HG03060 (cell line): Measurements from ENCODE around the gene OR56A1.
"Not testable (repeated sequence)": the region's sequence is repeated elsewhere in the genome, so short reads cannot be mapped to it uniquely, and the experiment has no call there.

Source experiments
- ATAC-seq: cut with Tn5 transposase; IDR thresholded peaks from one replicate; pipeline ENCODE4 v1.9.1; 2021; ENCODE audit warnings: low read depth, moderate number of reproducible peaks; ENCODE audit not compliant: unreplicated experiment

The OR56A1 gene, protein sequence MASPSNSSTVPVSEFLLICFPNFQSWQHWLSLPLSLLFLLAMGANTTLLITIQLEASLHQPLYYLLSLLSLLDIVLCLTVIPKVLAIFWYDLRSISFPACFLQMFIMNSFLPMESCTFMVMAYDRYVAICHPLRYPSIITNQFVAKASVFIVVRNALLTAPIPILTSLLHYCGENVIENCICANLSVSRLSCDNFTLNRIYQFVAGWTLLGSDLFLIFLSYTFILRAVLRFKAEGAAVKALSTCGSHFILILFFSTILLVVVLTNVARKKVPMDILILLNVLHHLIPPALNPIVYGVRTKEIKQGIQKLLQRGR

DNA sequence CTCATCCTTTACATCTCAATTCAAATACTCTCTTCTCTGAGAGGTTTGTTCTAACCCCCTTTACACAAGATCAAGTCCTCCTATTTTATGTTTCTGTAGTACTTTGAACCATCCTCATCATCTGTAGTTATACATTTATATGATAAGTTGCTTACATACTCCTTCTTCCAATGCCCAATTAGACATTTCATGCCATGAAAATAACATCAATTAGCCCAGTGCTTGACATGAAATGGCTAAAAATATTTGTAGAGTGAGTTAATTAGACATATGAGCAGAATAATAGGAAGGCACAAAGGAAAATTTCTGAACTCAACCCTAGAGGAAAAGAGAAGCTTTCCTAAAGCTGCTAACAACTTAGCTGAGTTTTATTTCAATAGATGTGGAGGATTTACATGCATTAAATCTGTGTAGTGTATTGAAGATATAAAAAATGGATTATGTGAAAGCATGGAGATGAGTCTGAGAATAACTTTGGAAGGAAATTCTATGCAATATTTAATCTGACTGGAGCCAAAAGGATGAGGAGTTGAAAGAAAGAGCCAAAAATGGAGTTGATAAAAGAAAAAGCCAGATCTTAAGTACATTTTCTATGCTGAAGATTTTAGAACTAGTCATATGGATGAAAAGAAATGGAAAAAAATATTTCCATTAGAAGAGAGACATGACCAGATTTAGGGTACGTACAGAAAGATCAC, at the start of gene OR56A1:
Gene OR56A1, minus strand, starts transcription at position 51 of the 698 bp plus-strand sequence. CDS start 3,066 bp downstream, outside the sequence.
- ATAC-seq, result no peak

- no peak for ATAC-seq
Measured at GRCh38 chr11:6079463-6079862, 48.9 kb upstream of the OR56A1 start.

DNA sequence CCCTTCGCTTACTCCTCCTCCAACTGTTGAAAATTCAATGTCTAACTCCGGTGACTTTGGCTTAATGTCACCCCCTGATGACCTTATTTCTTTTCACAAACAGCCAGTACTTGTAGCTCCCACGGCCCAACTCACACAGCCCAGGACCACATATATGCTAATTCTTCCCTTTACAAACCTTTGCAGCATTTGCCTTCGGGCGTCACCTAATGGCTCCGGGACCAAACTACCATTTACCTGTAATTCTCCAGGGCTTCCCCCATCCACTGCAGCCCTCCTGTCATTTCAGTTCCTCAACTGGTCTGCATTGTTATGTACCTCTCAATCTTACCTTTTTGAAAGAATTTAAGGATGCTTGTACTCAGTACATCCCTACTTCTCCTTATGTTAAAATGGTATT, 47.2 kb upstream of the OR56A1 start:
- no peak for ATAC-seq

DNA sequence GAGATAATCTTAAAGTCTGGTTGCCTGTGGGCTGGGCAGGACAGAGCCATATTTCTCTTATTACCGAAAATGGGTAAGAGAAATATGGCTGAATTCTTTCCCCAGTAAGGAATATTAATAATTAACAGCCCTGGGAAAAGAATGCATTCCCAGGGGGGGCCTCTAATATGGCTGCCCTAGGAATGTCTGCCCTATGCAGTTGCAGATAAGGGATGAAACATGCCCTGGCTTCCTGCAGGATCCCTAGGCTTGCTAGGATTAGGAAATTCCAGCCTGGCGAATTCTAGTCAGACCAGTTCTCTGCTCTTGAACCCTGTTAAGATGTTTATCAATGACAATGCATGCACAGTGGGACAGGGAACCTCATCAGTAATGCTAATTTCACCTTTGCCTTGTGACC, 45.9 kb upstream of the OR56A1 start:
- ATAC-seq, result not testable (repeated sequence)

- no peak for ATAC-seq
Measured at GRCh38 chr11:6067502-6067901, 36.9 kb upstream of the OR56A1 start.

DNA sequence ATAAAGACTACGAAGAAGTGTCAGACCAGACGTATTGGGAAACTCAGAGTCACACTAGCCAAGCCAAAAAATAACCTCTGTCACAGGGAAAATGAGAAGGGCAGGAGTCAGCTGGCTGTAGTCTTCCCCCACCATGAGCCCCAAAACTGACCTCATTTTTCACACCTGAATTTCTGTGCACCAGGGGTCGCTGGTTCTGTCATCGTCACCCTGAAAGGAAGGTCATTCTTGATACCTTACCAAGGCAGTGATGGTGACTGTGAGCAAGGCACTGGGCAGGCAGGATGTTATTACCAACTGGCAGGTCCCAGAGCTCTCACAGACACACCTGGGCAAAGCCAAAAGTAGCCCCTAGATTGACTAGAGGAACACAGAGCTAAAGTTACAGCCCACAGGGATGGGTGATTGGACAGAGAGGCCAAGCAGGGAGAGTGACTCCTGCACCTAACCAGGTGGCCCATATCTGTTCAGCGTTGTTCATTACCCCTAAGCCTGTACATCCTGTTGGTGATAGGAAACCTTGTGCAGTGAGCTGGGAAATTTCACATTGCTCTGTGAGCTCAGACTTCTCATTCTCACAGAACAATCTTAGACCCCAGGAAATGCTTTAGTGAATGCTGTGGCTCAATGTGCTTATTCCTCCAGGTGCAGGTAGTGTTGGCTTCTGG, 32.3 kb upstream of the OR56A1 start:
- no peak for ATAC-seq

DNA sequence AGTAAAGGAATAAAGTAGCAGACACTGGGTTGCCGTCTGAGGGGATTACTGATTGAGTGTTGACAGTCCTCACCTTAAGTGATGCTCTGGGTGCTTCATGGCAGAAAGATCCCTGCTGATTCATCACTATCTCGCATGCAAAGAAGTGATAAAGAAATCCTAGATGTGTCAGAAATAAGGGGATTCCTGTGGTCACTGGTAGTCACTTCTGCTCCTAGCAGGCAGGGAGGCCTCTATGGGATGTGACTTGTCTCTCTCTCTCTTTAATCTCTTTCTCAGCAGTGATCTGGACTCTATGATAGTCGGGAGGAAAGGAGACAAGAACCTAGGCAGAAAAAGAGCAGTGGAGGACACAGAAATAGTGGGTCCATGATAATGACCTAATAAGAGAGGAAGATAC, 30.9 kb upstream of the OR56A1 start:
- ATAC-seq, result no peak

- no peak for ATAC-seq
Measured at GRCh38 chr11:6057452-6057851, 26.9 kb upstream of the OR56A1 start.

DNA sequence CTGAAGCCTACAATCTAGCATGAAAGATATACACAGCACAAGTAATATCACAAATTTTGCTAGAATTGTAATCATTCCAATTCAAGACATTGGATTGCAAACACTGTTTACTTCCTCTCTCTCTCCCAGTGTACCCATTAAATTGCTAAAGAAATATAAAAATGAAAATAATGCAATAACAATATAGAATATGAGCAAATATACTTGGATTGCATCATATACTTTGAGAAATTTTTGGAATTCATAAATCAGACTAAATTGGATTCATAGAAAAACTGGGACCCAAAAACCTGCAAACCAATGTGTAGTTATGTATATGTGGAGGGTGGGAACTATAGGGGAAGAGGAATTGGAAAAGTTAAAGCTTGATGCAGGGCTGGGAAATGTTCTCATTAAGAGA, 25.0 kb upstream of the OR56A1 start:
- ATAC-seq, result no peak

DNA sequence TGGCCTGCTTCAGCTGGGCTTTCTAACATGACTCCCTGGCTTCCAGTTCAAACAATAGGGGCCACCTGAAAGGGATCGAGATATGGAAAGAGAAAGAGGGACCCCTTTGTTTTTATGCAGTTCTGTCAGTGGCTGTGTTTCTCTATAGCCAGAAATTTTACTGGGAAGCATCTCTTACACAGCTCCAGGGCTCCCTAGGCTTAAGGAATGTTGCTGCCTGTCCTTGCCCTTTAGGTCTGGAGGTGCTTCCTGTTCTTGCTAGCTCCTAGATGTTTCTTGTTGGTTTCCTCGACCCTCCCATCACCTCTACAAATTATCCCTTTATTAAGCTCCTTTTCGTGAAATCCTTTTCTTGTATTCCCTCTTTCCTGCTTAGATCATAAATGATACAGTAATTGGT, 21.8 kb upstream of the OR56A1 start:
- ATAC-seq, result no peak

DNA sequence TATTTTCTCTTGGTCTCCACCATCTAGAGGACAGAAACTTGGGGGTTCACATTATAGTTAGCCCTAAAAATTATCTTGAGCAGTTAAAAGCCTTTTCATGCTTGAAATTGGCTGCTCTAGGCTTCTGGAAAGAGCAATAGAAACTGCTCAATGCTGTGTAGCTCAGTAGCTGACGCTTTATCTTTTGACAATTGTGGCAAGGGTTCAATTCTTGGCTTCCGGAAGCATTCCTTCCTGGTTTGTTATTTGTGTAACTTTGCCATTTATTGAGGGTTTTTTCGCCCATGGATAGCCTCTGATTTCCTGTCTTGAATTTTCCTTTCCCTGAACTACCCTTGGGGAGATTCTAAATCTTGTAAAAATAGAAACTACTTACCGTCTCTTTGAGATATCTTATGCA, 10.3 kb upstream of the OR56A1 start:
- ATAC-seq, result no peak

DNA sequence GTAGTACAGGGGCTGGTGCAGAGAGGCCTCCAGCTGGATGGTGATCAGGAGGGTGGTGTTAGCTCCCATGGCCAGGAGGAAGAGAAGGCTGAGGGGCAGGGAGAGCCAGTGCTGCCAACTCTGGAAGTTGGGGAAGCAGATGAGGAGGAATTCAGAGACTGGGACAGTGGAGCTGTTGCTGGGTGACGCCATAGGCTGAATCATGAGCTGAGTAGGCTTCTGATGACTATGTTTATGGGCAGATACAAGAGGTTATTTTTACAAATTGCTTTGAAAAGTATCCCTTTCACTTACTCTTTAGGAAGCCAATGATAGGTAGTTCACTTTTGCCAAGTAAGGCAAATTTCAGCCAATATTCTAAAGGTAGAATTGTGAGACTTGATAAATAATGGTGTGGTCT, 3.1 kb downstream of the OR56A1 start:
- ATAC-seq, result no peak

- ATAC-seq, result no peak
Measured at GRCh38 chr11:6025056-6025455, 5.5 kb downstream of the OR56A1 start.

DNA sequence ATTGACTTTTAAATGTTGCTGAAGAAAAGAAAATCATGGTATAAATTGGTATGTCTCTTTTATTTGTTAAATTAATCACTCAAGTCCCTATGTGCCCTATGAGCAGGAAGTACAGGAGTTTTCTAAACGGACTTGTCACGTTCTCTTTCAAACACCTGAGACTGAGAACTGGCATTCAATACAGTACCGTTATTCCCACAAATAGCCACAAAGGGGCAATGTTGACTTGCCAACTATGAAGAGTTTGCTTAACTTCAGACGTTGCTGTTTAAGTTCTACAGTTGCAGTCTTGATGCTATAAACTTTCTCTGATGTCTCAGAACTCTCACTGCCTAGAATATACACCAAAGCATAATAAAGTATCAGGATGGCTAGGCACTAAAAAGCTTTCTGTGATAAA, 7.6 kb downstream of the OR56A1 start:
- no peak for ATAC-seq

DNA sequence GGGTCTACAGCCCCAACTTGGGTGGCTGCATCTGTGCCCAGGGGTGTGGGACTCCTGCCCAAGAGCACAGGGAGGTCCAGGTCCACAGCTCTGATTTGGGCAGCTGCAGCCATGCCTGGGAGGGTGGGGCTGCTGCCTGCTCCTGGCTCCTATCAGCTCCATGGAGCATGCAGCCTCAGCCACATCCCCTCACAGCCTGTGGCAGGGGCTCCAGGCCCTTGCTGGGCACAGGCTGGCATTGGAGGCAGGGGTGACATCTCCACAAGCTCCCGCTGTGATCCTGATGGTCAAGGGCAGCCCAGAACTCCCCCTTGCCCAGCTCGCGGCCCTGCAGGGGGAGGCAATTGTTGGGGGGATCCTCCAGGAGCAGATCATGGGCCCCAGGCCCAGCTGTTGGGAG, 17.5 kb downstream of the OR56A1 start:
- ATAC-seq, result no peak

DNA sequence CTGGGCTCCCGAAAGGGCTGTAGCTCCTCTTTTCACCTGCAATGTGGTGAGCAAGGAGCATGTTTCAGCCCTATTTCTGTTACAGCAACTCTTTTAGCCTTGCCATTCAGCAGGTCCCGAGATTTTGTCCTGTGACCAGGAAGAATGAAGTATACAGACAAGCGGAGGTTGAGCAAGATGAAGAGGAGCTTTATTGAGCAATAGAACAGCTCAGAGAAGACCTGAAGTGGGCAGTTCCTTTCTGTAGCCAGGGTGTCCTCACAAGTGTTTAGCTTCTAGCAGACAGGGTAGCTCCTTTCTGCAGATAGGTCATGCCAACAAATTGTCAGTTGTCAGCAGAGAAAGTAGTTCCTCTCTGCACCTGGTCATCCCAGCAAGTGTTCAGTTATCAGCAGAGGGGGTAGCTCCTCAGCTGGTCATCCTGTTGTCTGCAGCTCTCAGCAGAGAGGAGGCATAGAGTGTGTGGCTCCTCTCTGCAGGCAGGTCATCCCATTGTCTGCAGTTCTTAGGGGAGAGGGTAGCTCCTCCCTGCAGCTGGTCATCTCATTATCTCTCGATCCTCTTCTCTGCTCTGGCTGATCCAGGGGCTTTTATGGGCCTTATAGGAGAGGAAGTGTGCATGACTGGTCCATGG, 18.4 kb downstream of the OR56A1 start:
- no peak for ATAC-seq

DNA sequence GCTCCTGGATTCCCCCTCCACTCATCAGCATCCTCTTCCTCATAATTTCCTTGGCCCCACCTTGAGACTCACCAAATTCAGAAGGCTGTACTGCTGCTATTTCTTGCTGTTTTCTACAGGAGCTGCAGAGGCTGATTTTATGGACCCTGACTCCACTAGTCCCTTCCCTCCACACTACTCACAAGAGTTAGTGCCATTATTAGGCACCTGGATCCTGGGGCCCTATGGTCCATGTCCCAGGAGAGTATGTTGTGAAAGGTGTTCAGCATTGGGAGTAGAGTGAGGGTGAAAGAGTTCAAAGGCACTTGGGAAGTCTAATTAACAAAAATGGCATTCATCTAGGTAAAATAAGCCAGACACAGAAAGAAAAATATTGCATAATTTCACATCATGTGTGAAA, 23.7 kb downstream of the OR56A1 start, which contains the start of gene OR56A4:
Gene OR56A4, minus strand, starts transcription at position 101 of the 400 bp plus-strand sequence. CDS start 3,954 bp downstream, outside the sequence.
- ATAC-seq, result no peak

- ATAC-seq, result no peak
Measured at GRCh38 chr11:6006395-6006794, 24.2 kb downstream of the OR56A1 start.

- ATAC-seq, result no peak
Measured at GRCh38 chr11:6002202-6002699, 28.3 kb downstream of the OR56A1 start.

GRCh38 chr11:5994791-5995190, 35.8 kb downstream of the OR56A1 start:
- no peak for ATAC-seq
